ENCODE results near the gene ATG4C. TPM values are rescaled to one million over a fixed set of nuclear protein-coding genes. Genes with fewer than 3 reads are reported as not detected.

The ATG4C gene
- total RNA-seq, 1 experiment from 2014 or later, result 13.1 TPM

DNA sequence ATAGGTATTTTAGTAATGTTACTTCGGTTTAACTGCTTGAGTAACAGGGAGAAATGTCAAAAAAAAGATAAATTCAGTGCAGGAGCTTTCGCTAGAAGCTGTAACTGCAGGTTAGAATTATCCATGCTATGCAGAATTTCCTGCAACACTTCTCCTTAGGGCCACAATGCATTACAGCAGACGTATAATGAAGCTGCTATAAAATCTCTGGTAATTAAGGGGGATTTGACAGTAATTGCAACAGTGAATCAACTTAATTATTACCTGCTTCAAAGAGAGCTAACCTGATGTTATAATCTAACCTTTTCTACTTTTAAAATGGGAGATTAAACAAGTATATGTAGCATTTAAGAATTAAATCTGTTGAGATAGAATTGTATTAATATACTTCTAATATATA, 92.6 kb downstream of the ATG4C start:
- Histone ChIP-seq H3K56ac (ENCODE audit: insufficient read length, low read depth, low read length) (no peak overlapping the region), H3K27ac (ENCODE audit: insufficient read length, low read depth, low read length) (no peak overlapping the region), H3K4ac (ENCODE audit: low read depth, low read length) (no peak overlapping the region), H3K9ac (ENCODE audit: extremely low read depth, insufficient read length, low read length) (no peak overlapping the region), H3K27me3 (ENCODE audit: insufficient read depth, low read length) (no peaks in the 10 kb centered on the region), H3T11ph (ENCODE audit: low read length) (no peak overlapping the region), H3K18ac (ENCODE audit: insufficient read length, low read depth, low read length) (no peak overlapping the region), H3K23ac (ENCODE audit: insufficient read length, low read depth, low read length) (no peak overlapping the region), H2AFZ (ENCODE audit: low read length) (no peak overlapping the region), H3K79me2 (ENCODE audit: insufficient read depth, low read length) (no peaks in the 10 kb centered on the region), H4K91ac (ENCODE audit: insufficient read length, low read depth, low read length) (no peak overlapping the region), H4K5ac (ENCODE audit: insufficient read length, low read depth, low read length) (no peak overlapping the region), H2AK5ac (ENCODE audit: insufficient read length, low read length) (no peak overlapping the region), H3K79me1 (ENCODE audit: insufficient read depth, low read depth, low read length, poor library complexity, severe bottlenecking) (no peaks in the 10 kb centered on the region), H4K20me1 (ENCODE audit: control insufficient read depth, insufficient read depth, insufficient read length) (no peaks in the 10 kb centered on the region), H2BK5ac (ENCODE audit: insufficient read length, low read length) (no peak overlapping the region), H3K14ac (ENCODE audit: insufficient read depth, low read length) (no peak overlapping the region), H4K8ac (replicated peaks; ENCODE audit: insufficient read length, low read depth, low read length) (no peak overlapping the region), H2BK20ac (ENCODE audit: low read depth, low read length, poor library complexity, severe bottlenecking) (no peak overlapping the region), H3K4me2 (ENCODE audit: insufficient read depth, insufficient read length, low read length) (no peak overlapping the region), H2BK15ac (ENCODE audit: low read depth, low read length) (no peak overlapping the region), H3K4me1 (ENCODE audit: insufficient read depth, low read length) (no peaks in the 10 kb centered on the region), H3K9me3 (ENCODE audit: control insufficient read depth, low read depth, low read length) (no peaks in the 10 kb centered on the region), H2BK12ac (ENCODE audit: insufficient read length, low read depth, low read length) (no peak overlapping the region), H3K23me2 (ENCODE audit: insufficient read length, low read depth, low read length, poor library complexity, severe bottlenecking) (no peaks in the 10 kb centered on the region), H2BK120ac (ENCODE audit: low read depth, low read length, poor library complexity, severe bottlenecking) (no peak overlapping the region)
- no peak for DNase-seq
- Mint-ChIP-seq H3K9me3 (peaks cover 9 to 10% of the 10 kb centered on the region in 2 experiments; a peak in 4 of 5 replicates), H3K27ac (no peak overlapping the region), H3K36me3 (ENCODE audit: insufficient read depth in 1 of 3, low read depth in 3 of 3) (peaks cover 1 to 8% (median 3%) of the 10 kb centered on the region in 3 experiments; a peak in 2 of 7 replicates), H3K4me1 (no peaks in the 10 kb centered on the region), H3K27me3 (ENCODE audit: low read depth) (no peaks in the 10 kb centered on the region), H3K4me3 (no peak overlapping the region)
- WGBS (ENCODE audit: extremely low coverage, insufficient read length, low lambda C conversion rate), result no CpG with 5 or more reads among the region's 3 CpGs
- TF ChIP-seq, protein P1, sequence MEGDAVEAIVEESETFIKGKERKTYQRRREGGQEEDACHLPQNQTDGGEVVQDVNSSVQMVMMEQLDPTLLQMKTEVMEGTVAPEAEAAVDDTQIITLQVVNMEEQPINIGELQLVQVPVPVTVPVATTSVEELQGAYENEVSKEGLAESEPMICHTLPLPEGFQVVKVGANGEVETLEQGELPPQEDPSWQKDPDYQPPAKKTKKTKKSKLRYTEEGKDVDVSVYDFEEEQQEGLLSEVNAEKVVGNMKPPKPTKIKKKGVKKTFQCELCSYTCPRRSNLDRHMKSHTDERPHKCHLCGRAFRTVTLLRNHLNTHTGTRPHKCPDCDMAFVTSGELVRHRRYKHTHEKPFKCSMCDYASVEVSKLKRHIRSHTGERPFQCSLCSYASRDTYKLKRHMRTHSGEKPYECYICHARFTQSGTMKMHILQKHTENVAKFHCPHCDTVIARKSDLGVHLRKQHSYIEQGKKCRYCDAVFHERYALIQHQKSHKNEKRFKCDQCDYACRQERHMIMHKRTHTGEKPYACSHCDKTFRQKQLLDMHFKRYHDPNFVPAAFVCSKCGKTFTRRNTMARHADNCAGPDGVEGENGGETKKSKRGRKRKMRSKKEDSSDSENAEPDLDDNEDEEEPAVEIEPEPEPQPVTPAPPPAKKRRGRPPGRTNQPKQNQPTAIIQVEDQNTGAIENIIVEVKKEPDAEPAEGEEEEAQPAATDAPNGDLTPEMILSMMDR (conservative IDR thresholded peaks at IDR 0.05), result no peak

Measured in H9 (cell line).